GM12878 (cell line): Measurements from ENCODE around the gene TUBA4B. TPM values are rescaled to one million over a fixed set of nuclear protein-coding genes. Genes with fewer than 3 reads are reported as not detected.

ENCODE experiments used
- ATF7 ChIP-seq: fragments of 450-650 bp; IDR thresholded peaks from 2 replicates; pipeline ENCODE4 v1.6.1; 2016; ENCODE audit warnings: low read depth, mild to moderate bottlenecking
- BCL11A ChIP-seq: IDR thresholded peaks from 2 replicates; pipeline ENCODE4 v1.6.1; 2011; ENCODE audit warnings: low read depth, low read length
- DPF2 ChIP-seq: fragments of 450-650 bp; IDR thresholded peaks from 2 replicates; pipeline ENCODE4 v1.6.1; 2017; ENCODE audit warnings: mild to moderate bottlenecking
- E2F8 ChIP-seq: fragments of 450-650 bp; IDR thresholded peaks from 2 replicates; pipeline ENCODE4 v1.6.1; 2018; ENCODE audit warnings: mild to moderate bottlenecking, low read depth, moderate library complexity; ENCODE audit not compliant: partially characterized antibody
- EGR1 ChIP-seq, 2 experiments: IDR thresholded peaks; 1 replicate in 1 of 2; 2 replicates in 1 of 2; pipeline ENCODE4 v1.6.1; 2011 to 2012; ENCODE audit warnings: low read depth in 2 of 2, low read length in 2 of 2, borderline replicate concordance in 1 of 2, mild to moderate bottlenecking in 1 of 2, moderate library complexity in 1 of 2
- EP300 ChIP-seq, 2 experiments: fragments of 150-350 bp in 1 of 2; IDR thresholded peaks; 2 replicates each; pipeline ENCODE4 v1.6.1; 2011 to 2012; ENCODE audit warnings: low read depth in 2 of 2, low read length in 2 of 2, borderline replicate concordance in 1 of 2, improper control_type of control experiment in 1 of 2, inconsistent platforms in 1 of 2; ENCODE audit not compliant: control insufficient read depth in 1 of 2
- MYC ChIP-seq: IDR thresholded peaks from 2 replicates; pipeline ENCODE4 v1.6.1; 2011; ENCODE audit warnings: mild to moderate bottlenecking, low read length, moderate library complexity, inconsistent platforms; ENCODE audit not compliant: insufficient read depth, insufficient replicate concordance, insufficient read length, severe bottlenecking
- PAX8 ChIP-seq: fragments of 450-650 bp; IDR thresholded peaks from 2 replicates; pipeline ENCODE4 v1.6.1; 2017; ENCODE audit warnings: mild to moderate bottlenecking, moderate library complexity
- PBX3 ChIP-seq: IDR thresholded peaks from 2 replicates; pipeline ENCODE4 v1.6.1; 2011; ENCODE audit warnings: mild to moderate bottlenecking, low read depth, low read length, moderate library complexity; ENCODE audit not compliant: insufficient replicate concordance
- PKNOX1 ChIP-seq: fragments of 450-650 bp; IDR thresholded peaks from 2 replicates; pipeline ENCODE4 v1.6.1; 2016; ENCODE audit warnings: mild to moderate bottlenecking
- RAD21 ChIP-seq: IDR thresholded peaks from 2 replicates; pipeline ENCODE4 v1.6.1; 2011; ENCODE audit warnings: mild to moderate bottlenecking, low read depth, low read length, moderate library complexity; ENCODE audit not compliant: insufficient read depth
- WRNIP1 ChIP-seq: IDR thresholded peaks from 2 replicates; pipeline ENCODE4 v1.6.1; 2011; ENCODE audit warnings: low read depth, low read length, improper control_type of control experiment, borderline replicate concordance
- polyA plus RNA-seq, 11 experiments: library from polyadenylated mRNA; depleted of rRNA in 4 of 11; unstranded in 6 of 11; stranded (reverse) in 5 of 11; fragments of >200 nt; fragmentation: Nextera tagmentation in 4 of 11; fragmentation: Illumina TruSeq in 1 of 11; extraction: Ambion mirVana in 4 of 11; extraction: Trizol in 1 of 11; gene quantifications; 1 replicate in 1 of 11; 2 replicates in 10 of 11; pipeline versions ENCODE4 v1.2.1 to v1.2.3, GENCODE V29; 2011 to 2016; ENCODE audit warnings: inconsistent platforms in 2 of 11, missing spikeins in 2 of 11, low read depth in 1 of 11
- total RNA-seq, 4 experiments: library from RNA; depleted of rRNA in 3 of 4; stranded (reverse); fragments of >200 nt in 3 of 4; fragmentation: Illumina TruSeq in 1 of 4; extraction: Trizol in 1 of 4; gene quantifications; 2 replicates each; pipeline versions ENCODE4 v1.2.1 to v1.2.3, GENCODE V29; 2013 to 2021

Gene TUBA4B
- total and polyA plus RNA-seq, 10 of the 15 experiments (the other 5 are each of a cell fraction or from before 2014, with no cell fraction given), result 0.07 TPM; not detected in 9

- peak; percentile 28 for TF ChIP-seq E2F8
- peak; percentile 44 for TF ChIP-seq PBX3
- peak; percentile 89 for TF ChIP-seq PKNOX1
- TF ChIP-seq ATF7, result peak; percentile 16; the same call in 1 of the 2 replicates
- no peak for TF ChIP-seq EGR1 (IDR thresholded peaks at IDR 0.05; ENCODE audit: borderline replicate concordance in 1 of 2, low read depth in 2 of 2, low read length in 2 of 2)
- TF ChIP-seq BCL11A, result no peak
- TF ChIP-seq DPF2, result no peak
- TF ChIP-seq EP300 (IDR thresholded peaks at IDR 0.05; ENCODE audit: borderline replicate concordance in 1 of 2, control insufficient read depth in 1 of 2, low read depth in 2 of 2, low read length in 2 of 2), result peak in 1 of 2 experiments; percentile 24; a peak in 1 of 4 replicates
- TF ChIP-seq WRNIP1, result 0 out of 2 replicates have a peak, but pooled peaks have one; percentile 52
- no peak for TF ChIP-seq PAX8
- no peak for TF ChIP-seq MYC
- TF ChIP-seq RAD21, result peak; percentile 13; the same call in 1 of the 2 replicates
- TF ChIP-seq, all 136 proteins: peak for 12
These were observed 27.0 kb downstream of the TUBA4B start (continued) for GRCh38 chr2:219279916-219280516.
